H1 (cell line): Measurements from ENCODE around the gene ARHGAP26.

Source experiments
- MAFK ChIP-seq: IDR thresholded peaks from 2 replicates; pipeline ENCODE4 v1.6.1; 2012; ENCODE audit warnings: low read depth, mild to moderate bottlenecking, improper control_type of control experiment, low read length
- RAD21 ChIP-seq, 2 experiments: IDR thresholded peaks in 1 of 2; conservative IDR thresholded peaks in 1 of 2; 2 replicates each; pipeline ENCODE4 v1.6.1; 2011; ENCODE audit warnings: low read depth in 2 of 2, low read length in 2 of 2, improper control_type of control experiment in 1 of 2, inconsistent platforms in 1 of 2, mild to moderate bottlenecking in 1 of 2, moderate library complexity in 1 of 2
- TF ChIP-seq, protein P1 (sequence below): IDR thresholded peaks from 2 replicates; pipeline ENCODE4 v1.6.1; 2012; ENCODE audit warnings: low read length, inconsistent platforms
- TF ChIP-seq, protein P2 (sequence below), 3 experiments: IDR thresholded peaks; 1 replicate in 2 of 3; 2 replicates in 1 of 3; pipeline versions ENCODE4 v1.5.1 to v1.6.1; 2011; ENCODE audit warnings: low read length in 3 of 3, mild to moderate bottlenecking in 3 of 3, inconsistent platforms in 2 of 3, low read depth in 1 of 3, moderate library complexity in 1 of 3; ENCODE audit not compliant: insufficient read depth in 1 of 3; ENCODE audit errors: control extremely low read depth in 1 of 3

DNA sequence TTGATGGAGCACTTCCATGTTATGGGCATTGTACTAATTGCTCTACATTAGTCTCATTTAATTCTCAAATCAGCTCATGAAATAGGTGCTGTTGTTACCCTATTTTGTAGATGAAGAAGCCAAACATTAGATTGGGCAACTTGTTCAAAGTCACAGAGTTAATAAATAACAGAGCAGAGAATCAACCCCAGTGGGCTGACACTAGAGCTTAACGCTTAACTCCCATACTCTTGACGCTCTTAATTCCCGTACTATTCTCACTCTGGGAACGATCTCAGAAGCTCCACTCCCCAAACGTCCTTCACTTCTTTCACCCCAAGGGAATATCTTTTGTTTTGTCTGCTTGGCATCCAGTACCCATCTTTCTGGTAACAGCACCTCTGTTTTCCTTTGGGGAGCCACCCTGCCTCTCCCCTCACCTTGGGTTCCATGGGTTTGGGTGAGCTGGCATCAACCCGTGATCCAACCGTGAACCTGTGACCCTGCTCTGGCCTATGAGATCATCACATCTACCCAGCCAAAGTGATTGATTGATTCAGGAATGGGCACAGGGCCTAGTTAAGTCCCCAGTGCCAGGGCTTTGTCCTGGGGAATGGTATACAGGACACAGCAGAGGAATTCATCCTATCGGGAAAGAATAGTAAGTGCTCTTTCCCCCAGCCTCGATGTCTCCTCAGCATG is 464.1 kb downstream of the ARHGAP26 start:
- TF ChIP-seq RAD21 (IDR thresholded peaks at IDR 0.05 in 1 of 2, conservative IDR thresholded peaks at IDR 0.05 in 1 of 2; ENCODE audit: low read depth in 2 of 2, low read length in 2 of 2) (no peak), MAFK (no peak)
- TF ChIP-seq, protein P1, sequence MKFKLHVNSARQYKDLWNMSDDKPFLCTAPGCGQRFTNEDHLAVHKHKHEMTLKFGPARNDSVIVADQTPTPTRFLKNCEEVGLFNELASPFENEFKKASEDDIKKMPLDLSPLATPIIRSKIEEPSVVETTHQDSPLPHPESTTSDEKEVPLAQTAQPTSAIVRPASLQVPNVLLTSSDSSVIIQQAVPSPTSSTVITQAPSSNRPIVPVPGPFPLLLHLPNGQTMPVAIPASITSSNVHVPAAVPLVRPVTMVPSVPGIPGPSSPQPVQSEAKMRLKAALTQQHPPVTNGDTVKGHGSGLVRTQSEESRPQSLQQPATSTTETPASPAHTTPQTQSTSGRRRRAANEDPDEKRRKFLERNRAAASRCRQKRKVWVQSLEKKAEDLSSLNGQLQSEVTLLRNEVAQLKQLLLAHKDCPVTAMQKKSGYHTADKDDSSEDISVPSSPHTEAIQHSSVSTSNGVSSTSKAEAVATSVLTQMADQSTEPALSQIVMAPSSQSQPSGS: no peak
- TF ChIP-seq, protein P2, sequence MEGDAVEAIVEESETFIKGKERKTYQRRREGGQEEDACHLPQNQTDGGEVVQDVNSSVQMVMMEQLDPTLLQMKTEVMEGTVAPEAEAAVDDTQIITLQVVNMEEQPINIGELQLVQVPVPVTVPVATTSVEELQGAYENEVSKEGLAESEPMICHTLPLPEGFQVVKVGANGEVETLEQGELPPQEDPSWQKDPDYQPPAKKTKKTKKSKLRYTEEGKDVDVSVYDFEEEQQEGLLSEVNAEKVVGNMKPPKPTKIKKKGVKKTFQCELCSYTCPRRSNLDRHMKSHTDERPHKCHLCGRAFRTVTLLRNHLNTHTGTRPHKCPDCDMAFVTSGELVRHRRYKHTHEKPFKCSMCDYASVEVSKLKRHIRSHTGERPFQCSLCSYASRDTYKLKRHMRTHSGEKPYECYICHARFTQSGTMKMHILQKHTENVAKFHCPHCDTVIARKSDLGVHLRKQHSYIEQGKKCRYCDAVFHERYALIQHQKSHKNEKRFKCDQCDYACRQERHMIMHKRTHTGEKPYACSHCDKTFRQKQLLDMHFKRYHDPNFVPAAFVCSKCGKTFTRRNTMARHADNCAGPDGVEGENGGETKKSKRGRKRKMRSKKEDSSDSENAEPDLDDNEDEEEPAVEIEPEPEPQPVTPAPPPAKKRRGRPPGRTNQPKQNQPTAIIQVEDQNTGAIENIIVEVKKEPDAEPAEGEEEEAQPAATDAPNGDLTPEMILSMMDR (IDR thresholded peaks at IDR 0.05; ENCODE audit: control extremely low read depth in 1 of 3, insufficient read depth in 1 of 3, low read depth in 1 of 3, low read length in 3 of 3): no peak
